HG02970 (cell line): Measurements from ENCODE around the gene CARD11.

Experiments used
- ATAC-seq: cut with Tn5 transposase; IDR thresholded peaks from one replicate; pipeline ENCODE4 v1.9.1; 2021; ENCODE audit warnings: mild to moderate bottlenecking, moderate library complexity, moderate number of reproducible peaks; ENCODE audit not compliant: unreplicated experiment, low FRiP score

Gene CARD11

DNA sequence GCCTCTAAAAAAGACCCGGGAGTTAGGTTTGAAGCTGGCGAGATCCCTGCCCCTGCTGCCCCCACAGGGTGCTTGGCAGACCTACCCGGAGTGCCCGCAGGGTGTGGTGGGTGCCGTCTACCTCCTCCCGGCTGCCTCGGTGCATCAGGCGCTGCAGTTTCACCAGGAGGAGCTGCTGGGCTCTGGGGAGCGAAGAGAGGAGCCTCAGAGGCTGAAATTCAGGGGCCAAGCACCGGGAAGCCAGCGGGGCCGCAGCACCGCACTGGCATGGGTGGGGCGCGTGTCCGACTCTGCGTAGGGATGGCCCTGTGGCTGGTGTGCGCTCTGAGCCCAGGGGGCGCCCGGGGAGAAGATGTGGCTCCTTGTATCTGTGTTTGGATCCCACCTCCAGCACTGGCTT lies 125.3 kb downstream of the CARD11 start:
- ATAC-seq: no peak

DNA sequence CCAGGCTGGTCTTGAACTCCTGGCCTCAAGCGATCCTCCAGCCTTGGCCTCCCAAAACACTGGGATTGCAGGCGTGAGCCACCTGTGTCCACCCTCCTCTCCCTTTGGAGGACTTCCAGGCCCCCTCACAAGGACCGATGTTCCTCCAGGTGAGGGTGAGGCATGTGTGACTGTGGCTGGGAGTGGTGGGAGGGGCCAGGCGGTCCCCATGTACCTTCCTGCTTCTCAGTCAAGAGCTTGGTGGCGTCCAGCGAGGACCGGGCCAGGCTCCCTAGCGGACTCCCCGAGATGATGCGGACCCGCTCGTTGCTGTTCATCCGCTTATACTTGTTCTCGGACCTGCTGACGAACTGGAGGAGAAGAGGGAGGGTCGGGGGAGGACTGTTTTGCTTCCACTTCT lies 128.6 kb downstream of the CARD11 start:
- ATAC-seq: no peak

DNA sequence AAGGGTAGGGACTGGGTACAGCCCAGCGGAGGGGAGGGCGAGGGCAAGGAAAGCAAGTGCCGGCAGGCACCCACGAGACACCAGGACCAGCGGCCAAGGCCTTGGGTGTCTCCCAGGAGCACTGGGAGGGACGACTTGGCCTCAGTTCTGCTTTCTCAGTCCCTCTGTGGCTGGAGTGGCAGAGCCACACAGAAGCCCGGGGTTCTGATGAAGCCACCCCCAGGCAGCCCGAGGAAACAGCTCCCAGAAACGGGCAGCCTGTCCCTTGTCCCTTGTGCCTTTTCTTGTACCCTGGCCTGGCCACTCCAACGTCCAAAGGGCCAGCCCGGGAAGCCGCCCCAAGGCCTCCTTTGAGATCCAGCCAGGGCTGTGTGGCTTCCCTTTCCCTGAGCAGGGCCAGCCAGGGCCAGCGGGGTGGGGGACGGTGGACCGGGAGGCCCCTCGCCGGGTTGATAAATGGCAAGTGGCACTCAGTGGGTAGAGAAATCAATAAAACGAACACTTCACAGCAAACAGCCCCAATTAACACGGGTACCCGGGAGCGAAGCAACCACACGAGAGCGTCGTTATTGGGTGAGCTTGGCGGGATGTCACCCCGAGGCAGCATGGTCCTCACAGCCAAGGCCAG lies 129.8 kb downstream of the CARD11 start:
- no peak for ATAC-seq

DNA sequence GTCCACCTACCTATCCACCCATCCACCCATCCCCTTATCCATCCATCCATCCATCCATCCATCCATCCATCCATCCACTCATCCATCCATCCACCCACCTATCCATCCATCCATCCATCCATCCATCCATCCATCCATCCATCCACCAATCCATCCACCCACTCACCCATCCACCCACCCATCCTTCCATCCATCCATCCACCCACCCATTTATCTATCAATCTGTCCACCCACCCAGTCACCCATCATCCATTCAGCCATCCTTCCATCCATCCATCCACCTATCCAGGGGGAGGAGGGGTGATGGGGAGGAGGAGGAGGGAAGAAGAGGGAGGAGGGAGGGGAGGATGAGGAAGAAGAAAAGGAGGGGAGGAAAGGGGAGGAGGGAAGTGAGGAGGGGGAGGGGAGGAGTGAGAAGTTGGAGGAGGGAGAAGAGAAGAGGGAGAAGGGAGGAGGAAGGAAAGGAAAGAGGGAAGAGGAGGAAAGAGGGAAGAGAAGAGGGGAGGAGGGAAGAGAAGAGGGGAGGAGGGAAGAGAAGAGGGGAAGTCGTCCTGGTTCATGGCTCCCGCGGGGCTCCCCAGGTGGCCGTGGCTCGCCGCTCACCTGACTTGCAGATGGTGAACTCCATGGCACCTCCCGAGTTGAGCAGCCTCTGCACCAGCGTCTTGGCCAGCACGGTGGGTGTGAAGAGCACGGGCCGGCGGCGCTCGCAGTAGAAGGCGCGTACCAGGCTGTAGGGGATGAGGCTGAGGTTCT lies 130.8 kb downstream of the CARD11 start:
- no peak for ATAC-seq

DNA sequence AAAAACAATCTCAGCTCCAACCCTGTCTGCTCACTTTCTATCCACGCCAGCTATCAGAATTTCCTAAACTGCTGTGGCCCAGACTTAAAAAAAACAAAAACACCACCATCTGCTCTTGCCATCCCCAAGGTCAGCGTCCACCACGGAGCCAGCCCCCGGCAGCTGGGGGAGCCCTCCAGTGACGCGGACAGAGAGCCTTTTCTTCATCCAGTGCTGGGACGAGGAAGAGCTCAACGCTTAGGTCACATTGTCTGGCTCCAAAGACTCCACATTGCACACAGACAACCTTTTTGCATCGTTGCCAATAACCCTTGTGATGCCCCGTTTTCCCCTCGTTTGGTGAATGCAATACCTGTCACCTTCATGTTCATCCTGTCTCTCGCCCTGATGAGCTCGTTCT lies 132.2 kb downstream of the CARD11 start:
- ATAC-seq: no peak

DNA sequence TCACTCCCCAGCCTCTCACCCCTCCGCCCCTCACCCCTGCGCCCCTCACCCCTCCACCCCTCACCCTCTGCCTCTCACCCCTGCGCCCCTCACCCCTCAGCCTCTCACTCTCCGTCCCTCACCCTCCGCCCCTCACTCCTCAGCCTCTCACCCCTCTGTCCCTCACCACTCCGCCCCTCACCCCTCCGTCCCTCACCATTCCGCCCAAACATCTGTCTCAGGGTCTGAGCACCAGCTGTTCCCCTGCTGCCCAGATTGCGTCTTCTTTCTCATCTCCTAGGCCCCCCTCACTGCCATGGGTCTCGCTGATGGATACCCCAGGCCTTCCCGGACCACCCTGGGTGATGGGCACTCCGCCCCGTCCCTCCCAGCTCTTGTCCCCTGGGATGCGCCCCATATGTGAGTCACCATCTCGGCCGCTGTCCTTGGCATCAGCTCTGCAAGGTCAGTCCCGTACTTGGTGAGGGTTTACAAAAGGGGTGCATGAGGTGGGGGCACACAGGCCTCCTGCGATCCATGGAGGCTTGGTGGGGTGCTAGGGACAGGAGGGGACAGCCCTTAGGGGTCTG lies 134.1 kb downstream of the CARD11 start:
- ATAC-seq: no peak

DNA sequence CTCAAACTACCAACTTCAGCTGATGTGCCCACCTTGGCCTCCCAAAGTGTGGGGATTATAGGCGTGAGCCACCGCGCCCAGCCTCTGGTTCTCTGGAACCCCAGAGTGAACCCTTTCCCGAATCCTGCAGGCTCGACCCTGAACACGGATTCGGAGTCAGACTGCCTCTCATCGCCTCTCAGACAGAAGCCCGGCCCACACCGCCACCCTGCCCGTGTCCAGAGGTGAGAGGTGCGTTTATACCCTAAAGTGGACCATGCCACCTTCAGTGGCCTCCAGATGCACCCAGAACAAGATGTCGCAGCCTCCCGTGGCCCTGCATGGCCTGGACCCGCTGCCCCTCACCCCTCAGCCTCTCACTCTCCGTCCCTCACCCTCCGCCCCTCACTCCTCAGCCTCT lies 134.6 kb downstream of the CARD11 start:
- no peak for ATAC-seq

DNA sequence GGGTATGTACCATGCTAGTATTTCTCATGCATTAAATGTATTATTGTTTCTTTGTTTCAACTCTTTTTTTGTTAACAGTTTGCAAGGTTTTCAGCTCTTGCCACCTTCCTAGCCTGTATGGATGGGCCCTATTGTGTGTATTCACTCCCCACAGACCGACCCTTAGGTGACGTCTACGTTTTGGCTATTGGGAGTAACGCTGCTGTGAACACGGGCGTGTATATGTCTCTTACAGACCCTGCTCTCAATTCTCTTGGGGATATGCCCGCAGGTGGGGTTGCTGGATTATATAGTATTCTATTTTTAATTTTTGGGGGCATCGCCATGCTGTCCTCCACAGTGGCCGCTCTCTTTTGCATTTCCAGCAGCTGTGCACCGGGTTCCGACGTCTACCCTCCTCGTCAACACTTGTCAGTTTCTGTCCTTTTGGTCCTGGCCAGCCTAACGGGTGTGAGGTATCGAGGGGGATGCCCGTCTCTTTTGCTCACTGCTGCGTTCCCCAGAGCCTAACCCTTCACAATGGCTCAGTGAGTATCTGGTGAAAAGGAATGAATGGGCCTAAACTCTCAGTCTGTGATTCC lies 135.5 kb downstream of the CARD11 start:
- no peak for ATAC-seq

DNA sequence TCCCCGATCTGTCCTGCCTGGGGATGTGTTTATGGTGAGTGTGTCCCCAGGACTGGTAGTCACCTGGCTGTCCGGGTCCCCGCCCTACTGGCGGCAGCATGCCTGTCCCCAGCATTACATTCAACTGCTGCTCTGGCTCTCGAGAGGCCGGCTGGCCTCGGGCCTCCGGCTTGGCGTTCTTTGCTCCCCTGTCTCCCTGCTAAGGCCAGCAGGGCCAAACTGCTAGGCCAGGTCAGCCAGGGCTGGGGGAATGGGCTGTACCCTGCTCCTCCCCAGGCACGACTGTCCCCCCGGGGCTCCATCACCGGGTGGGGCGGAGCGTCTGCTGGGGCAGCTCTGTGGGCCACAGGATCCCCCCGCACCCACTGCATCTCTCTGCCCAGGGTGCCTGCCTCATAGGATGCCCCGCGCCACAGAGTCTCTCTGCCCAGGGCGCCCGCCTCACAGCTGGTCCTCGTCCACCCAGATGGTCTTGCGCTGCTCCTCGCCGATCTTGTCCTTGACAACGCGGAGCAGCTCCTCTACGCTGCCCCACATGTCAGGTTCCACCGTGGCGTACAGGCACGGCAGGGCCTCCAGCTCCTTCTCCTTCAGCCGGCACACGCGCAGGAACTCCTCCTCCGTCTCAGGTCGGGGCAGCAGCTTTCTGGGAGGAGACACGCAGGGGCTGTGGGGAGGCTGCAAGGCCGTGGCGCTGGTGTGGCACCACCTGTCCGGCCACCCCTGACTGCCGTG lies 137.3 kb downstream of the CARD11 start:
- ATAC-seq: no peak

DNA sequence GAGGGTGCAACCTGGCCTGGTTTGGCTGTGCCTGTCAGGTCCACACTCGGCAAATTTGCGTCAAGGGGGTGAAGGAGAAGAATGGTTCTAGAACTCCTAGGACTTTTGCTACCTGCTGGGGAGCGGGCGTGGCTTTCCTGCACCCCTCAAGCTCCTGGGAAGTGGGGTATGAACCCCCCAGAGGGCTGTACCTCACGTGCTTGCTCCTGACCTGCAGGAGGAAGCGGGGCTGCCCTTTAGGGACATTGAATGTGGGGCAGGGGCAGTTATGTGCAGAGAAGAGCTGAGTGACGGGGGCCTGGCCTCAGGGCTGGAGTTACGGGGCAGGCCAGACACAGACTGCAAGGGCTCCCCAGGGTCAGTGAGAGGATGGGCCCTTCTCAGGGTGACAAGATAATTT lies 138.2 kb downstream of the CARD11 start:
- no peak for ATAC-seq

DNA sequence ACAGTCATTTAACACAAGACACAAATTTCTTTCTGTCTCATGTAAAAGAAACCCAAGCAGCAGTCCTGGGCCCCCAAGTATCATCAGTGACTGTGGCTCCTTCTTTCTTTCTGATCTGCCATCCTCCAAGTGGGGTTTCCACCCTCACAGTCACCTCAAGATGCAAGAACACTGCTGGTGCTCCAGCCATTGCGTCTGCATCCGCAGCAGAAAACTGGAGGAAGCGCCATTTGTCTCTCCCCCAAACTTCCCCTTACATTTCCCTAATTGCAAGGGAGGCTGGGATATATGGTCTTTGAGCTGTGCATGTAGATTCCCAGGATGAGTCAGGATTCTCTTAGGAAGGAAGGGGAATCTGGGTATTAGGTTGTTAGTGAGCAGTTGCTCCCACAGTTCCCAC lies 138.6 kb downstream of the CARD11 start:
- no peak for ATAC-seq

DNA sequence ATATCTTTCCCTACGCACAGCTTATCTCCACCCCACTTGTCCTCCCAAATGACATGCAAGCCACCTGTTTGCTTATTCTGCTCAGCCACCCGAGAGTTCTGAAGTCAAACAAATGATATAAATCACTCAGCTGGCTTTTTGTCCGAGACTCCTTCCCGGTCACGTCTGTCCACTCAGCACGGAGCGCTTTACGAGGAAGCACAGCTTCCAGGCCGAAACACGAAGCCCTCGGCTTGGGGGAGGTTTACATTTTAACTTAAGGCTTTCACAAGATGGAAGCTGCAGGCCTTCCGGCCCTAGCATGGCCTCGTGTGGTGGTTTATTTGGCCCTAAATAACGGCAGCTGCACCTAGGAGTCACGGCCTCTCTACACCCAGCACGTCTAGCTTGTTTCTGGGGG lies 139.5 kb downstream of the CARD11 start:
- ATAC-seq: no peak

DNA sequence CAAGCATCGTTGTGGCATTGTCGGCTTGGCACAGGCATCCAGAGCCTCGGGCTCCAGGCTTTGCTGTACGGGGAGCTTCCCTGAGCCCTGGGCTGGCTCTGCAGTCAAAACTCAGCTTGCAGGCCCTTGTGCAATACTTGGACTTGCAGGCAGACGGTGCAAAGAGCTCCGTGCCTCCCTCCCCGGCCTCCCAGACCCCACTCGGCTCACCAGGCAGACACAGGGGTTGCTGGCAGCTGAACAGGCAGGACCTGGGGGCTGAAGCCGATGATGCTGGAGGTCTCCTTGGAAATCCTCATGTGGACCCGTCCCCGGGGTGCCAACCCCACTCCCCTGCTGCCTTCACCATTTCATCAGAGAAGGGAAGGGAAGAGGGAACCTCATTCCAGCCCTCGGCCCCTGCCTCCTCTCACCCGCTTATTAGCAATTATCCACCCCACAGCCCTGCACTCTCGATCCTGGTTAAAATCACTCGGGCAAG lies 139.9 kb downstream of the CARD11 start:
- ATAC-seq: no peak

DNA sequence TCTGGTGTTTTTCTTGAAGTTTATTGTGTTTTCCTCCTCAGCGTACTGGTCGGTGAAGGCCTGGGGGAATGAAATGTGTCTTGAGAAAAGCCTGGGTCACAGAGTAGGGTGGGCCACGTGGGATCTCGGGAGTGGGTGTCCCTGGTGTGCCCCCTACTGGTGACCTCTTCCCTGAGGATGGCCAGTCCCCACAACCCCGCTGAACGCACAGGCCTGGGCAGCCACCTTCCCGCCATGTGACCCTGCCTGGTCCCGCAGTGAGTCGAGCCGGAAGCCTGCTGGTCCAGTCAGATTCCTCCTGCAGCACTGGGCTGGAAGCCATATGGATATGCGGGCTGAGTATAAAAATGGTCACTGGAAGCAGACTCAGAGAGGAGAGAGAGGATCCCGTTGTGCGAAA lies 146.6 kb downstream of the CARD11 start:
- no peak for ATAC-seq

DNA sequence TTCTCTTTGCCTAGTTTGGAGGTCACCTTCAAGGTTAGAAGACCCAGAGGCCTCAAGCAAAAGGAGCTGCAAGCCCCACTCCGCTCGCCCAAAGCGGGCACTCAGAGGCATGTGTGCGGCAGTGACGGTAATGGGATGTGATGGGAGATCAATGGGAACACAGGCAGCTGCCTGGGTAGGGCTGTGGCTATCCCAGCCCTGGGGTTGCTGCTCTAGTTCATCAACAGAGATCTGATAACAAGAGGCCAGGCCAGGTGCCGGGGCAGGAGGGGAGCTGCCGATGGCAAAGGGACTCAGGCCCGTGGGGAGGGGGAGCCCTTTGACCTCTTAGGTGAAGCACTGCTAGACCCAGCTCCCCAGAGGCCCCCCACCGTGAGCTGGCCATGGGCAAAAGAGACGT lies 147.5 kb downstream of the CARD11 start:
- ATAC-seq: no peak

DNA sequence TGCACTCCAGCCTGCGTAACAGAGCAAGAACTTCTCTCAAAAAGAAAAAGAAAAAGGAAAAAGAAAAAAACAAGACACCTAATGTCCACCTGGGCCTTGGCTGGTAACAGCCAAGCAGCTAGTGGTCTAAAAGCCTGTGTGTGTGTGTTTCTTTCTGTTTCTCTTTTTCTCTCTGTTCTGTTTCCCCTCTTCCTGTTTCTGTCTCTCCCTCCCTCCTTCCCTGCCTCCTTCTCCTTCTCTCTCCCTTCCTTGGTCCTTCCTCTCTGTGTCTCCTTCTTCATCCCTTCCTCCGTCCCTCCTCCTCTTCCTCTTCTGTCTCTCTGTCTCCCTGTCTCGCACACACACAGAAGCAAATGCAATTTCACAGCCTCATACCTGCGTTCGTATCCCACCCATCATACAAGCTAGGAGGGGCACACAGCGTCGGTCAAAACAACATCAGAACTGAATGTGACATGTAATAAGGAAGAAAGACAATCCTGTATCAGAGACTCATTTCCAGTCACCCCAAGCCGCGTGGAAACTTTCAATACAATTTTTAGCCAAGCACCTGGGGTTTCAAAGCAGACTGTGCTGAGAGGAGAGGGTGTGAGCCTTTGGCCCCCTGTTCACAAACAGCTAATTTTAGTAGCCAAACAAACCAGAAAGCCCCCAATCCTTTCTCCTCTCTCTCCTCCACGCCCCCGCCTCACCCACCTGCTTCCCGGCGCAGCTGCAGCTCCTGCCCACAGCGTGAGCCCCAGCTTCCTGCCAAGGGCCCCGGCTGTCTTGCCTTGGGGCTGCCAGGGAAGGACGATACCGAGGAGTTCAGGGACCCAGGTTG lies 149.3 kb downstream of the CARD11 start:
- ATAC-seq: peak; percentile 53

DNA sequence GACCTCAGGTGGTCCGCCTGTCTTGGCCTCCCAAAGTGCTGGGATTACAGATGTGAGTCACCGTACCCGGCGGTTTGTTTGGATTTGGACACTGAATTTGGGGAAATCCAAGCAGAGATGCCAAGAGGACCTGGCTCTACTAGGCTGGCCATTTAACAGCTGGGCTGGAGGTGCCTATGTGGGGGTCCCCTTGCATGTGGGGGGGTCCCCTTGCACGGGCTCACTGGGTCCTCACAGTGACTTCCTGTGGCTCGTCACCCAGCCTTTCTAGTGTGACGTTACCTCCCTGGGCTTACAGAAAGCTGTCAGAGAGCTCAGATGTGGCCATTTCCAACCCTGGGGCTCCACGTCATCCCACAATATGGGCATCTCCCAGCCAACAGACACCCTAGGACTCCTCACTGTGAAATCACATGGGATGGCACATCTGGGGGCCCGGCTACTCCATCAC lies 150.2 kb downstream of the CARD11 start:
- no peak for ATAC-seq

DNA sequence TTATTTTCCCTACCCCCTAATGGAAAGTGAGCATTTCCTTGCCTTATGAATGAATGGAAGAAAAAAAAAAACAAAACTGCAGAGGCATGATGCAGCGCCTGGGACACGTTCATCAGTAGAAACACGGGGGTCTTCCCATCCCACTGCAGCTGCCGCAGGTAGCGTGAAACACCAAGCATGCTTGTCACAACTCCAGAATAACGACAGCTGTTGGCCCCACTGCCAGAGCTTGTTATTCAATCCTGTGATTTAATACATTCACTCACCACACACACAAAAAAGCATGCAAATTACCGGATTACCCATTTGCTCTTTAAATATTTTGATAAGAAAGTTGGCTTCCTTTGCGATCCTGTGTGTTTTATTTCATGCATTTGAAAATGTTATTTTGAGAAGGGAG lies 151.1 kb downstream of the CARD11 start:
- no peak for ATAC-seq

DNA sequence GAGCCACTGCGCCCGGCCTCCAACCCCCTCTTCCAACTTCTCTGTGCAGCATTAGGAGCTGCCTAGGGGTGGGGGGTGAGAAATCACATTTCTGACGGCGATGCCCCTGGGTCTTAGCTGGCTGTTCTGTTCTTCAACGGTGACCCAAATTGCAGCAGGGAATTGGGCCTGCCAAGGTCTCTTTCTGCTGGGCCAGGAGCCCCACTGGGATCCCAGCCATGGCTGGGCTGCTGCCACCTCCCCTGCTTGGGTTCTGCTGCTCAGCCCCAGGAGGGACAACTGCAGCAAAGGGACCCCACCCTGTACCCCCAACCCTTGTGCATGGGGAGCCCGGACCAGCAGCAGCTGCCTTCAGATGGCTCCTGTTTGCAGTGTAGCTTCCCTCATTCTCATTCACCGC lies 155.9 kb downstream of the CARD11 start:
- ATAC-seq: no peak

DNA sequence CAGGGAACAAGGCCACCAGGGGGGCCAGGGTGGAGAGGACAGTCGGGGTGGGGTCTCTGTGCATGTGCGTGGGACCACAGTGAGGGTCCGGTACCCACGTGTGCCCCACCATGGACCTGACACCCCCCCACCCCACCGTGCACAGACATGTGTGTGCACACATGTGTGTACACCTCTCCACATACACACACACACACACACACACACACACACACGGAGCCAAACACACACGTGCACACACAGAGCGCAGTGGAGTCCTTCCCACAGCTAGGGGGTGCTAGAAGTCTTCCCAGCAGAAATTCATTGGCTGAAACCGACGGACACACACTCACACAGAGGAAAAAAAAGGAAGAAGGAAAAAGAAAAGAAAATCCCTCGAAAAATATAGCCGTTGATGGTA lies 156.8 kb downstream of the CARD11 start:
- ATAC-seq: no peak
